ENCODE measurements around the gene TNFRSF14.

The TNFRSF14 gene

DNA sequence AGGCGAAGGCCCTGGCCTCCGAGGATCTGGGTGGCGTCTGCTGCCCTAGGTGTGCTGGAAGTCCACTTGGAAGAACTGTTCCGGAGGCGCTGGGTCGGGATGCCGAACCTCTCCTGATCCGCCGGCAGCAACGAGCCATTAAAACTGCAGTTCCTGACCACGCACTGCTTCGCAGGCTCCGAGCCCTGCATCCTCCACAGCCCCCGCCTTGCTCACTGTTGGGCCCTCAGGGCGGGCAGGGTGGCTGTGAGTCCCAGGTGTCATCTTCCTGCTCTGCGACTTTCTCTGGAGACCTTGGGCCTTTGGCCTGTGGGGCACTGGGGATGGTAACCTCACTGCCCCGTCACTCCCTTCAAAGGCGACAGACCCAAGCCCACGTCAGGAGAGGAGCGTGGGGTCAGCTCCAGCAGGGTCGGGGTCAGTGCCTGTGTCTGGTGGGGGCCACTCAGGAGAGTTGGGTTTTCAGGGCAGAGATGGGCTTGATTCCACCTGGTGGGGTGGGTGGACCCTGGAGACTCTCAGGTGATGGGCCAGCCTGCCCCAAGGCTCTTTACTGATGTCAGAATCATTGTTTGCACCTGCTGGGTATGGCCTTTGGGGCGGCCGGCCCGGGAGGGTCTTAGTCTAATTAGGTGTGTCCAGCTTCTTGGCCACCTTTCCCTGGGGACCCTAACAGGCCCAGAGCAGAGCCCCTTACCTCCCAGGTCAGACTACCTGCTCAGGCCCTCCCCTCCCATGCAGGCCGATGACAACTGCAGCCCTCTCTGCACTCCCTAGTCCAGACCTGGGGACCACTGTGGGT, 33.5 kb downstream of the TNFRSF14 start:
- no peak for DNase-seq

DNA sequence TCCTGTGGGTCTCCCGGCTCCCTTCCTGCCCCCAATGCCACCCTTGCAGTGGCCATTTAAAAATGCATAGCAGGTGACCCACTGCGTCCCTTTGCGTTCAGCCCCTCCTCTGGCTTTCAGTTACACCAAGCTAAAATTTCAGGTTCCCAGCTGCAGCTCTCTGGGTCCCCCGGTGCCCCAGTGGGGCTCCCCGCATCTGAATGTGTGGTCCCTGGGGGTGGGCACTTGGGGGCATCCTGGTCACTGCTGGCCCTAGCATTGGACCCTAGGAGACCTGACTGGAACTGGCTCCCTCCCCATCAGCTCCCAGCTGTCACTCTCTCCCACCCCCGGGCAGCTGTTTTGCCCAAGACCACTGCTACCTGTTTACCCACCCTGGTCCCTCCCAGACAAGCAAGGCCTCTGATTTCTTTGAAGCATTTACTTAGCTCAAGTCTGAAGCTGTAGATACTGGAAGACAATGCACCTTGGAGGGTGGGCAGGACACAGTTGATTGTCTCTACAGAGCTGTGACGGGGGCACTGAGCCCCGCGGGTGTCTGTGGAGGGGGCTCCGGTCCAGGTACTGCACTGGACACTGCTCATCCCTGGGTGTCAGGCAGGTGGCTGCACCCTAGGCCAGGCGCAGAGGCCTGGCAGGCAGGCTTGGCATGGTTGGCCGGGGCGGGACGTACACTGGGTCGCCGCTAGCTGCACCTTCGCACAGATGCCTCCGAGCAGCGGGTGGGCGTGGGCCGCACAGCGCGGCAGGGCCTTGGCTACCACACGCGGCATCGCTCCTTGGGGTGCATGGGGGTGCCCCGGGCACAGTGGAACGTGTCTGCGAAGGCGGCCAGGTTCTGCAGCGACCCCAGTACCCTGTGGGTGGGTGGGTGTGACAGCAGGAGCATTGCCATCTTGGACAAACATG, 34.3 kb downstream of the TNFRSF14 start:
- DNase-seq, result no peak

DNA sequence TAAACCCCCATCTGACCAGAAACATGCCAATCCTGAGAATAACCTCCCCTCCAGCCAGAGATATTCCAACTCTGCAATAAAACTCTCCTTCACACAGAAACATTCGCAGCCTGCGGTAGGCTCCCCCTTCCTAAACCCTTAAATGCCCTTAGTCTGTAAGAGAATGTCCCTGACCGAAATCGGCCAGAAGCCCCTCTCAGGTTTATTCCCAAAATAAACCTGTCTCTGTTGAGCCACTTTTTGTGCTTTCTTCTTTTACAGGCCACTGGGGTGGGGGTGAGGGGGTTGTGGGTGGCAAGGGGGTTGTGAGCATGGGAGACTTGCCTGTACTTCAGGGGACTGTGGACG, 35.0 kb downstream of the TNFRSF14 start:
- DNase-seq, result no peak

- no peak for DNase-seq
Observed at GRCh38 chr1:2591581-2592261, 35.5 kb downstream of the TNFRSF14 start.

DNA sequence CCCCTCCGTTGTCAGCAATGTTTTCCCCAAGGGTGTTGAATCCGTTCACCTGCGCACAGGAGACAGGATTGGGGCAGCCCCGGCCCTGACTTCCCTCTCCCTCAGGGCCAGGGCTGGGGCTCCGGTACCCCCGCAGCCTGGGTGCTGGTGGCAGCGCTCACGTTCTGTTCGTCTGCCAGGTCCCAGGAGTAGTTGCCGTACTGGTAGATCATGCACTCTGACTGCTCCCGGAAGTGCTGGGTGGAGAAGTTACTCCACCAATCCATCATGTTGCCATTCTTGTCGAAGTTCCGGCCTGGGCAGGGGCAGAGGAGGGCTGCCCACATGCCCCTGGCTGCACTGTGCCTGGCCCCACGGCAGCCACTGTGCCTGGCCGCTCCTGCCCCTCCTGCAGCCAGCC, 36.5 kb downstream of the TNFRSF14 start:
- no peak for DNase-seq

DNA sequence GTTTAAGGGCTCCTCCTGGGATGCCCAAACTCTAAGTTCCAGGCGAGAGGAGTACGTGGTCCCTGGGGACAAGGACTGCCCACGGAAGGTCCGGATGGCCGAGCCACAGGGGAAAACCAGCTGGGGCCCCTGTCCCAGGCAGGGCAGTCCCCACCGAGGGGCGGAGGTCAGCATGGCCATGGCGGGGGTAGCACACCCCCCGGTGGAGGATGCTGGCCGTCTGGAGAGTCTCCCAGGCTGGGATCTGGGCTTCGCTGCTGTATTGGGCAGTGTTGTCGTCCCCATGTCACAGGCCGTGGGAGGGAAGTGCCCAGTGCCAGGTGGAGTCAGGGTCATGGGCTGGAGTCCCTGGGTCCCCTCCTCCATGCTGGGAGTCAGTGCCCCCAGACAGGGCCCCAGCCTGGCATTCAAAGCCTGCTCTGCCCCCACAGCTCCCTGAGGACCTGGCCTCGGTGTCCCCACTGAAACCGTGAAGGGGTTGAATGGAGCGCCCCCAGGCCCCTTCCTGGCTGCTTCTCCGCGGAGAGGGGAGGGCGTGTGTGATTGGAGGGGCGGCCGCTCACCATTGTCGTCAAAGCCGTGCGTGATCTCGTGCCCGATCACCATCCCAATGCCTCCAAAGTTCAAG, 37.2 kb downstream of the TNFRSF14 start:
- no peak for DNase-seq

- no peak for DNase-seq
Observed at GRCh38 chr1:2594001-2594640, 38.0 kb downstream of the TNFRSF14 start.

DNA sequence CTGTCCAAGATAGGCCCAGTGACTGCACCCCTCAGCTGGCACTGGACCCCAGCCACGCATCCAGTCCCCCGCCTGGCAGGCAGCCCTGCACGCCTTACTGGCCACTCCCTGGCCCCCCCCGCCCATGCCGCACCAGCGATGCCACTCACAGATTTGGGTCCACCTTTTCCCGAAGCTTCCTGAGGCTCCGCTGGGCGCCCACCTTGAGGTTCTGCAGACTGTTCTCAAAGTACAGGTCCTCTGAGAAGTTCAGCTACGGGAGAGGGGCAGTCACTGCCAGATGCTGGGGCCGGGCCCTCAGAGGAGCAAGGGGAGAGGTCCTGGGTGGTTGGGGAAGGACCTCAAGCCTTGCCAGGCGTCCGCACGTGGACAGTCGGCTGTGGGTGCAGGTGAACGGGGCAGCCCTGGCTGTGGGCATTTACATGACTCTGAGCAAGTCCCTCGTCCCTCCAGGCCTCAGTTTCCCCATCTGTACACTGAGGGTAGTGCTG, 38.5 kb downstream of the TNFRSF14 start:
- no peak for DNase-seq

DNA sequence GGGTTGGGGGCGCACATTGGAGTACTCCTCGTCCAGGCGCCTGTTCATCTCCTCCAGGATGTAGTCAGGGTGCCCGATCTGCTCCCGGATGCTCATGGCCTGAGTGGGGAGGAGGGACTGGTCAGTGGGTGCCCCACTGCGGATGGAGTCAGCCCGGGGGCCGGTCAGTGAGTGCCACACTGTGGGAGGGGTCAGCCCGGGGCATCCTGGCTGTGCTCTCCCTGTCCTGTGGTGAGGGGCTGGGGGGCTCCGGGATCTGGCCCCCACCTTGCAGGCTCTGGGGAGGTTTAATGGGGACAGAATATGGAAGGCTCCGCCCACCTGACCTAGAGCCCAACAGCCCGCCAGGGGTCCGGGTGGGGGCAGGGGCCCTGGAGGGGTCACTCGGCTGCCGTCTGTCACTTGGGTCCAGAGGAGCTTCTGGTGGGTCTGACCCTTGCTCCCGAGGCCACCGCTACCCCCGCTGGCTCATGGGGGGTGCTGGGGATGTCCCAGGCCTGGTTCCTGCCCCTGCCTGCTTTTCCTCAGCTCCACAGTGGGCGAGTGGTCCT, 39.2 kb downstream of the TNFRSF14 start:
- no peak for DNase-seq

DNA sequence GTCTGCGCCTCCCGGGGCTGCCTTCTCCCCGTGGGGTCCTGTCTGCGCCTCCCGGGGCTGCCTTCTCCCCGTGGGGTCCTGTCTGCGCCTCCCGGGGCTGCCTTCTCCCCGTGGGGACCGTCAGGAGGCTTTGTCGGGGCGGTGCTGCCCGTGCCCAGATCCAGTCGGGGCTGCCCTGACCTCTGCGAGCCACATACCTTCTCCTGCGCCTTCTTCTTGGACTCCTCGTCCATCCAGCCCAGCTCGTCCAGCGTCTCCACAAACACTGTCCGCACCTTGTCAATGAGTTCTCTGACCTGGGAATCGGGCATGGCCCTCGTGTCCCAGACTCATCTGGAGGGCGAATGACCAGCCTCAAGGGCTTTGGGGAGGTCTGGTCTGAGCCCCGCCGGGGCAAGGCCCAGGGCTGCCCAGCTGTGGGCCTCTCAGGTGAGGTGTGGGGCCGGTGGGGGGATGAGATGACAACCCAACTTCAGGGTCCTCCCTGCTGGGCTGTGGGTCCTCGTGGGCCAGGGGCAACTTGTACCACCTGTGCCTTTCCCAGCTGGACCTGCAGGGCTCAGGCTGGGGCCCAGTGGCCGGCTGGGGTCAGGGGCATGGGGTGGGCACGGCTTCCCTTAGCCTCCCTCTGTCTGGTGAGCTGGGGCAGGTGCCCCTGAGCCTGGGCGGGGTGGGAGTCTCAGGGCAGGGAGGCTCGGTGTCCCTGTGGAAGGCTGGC, 39.8 kb downstream of the TNFRSF14 start:
- DNase-seq, result no peak

DNA sequence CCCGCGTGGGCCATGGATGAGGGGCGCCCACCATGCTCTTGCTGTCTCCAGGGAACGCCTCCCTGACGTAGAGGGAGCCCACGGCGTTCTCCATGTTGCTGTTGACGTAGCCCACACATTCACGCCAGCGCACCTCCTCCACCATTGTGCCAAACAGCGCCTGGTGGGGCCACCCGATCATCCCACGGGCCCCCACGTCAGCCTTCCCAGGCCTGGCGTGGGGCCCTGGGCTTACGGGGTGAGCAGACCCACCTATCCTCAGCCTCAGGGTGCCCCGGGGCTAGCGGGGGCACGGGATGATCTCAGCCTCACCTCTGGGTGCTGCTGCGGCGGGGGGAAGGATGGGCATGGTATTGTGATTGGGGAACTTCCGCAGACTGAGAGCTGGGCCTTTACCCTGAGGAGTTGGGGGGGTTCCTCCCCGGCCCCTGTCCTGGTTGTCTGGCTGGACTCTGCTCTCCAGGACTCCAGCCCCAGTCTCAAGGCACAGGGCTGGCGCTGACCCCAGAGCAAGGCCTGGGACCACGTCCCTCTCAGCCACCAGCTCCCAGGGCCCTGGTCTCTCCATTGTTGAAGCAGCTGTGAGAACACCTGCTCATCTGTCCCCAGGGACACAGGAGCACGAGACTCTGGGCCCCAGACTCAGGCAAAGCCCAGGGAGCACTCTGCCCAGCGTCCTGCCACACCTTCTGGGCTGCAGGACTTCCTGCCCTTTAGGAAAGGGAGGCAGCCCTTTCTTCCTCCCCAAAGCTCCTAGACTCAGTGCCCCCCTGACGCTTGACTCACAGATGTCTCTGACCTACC, 40.6 kb downstream of the TNFRSF14 start:
- no peak for DNase-seq

GRCh38 chr1:2597441-2598328, 41.5 kb downstream of the TNFRSF14 start:
- no peak for DNase-seq

DNA sequence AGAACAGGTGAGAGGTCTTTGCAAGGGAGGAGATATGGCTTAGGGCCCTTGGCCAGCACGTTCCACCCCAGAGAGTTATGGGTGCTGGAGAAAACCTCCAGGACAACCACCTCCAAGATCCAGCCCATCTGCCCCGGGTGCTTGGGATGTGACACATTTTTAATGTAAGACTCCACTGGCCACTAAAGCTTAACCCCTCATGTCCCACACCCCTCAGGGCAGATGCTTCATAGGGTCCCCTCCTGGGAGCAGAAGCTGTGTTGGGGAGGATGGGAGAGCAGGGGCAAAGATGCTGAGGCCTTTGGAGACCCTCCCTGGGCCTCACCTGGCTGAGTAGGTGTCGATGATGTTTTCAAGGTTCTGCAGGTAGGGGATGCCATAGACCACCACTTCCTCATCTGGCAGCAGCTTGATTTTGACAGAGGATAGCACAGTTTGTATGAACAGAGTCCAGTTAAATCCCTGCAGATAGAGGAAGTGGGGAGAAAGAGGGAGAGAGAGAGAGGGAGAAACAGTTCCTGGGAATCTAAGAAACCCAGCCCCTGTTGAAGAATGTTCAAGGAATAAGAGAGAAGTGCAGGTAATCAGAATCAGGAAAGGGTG, 42.3 kb downstream of the TNFRSF14 start:
- DNase-seq, result no peak

GRCh38 chr1:2601721-2602303, 45.6 kb downstream of the TNFRSF14 start:
- DNase-seq, result no peak

DNA sequence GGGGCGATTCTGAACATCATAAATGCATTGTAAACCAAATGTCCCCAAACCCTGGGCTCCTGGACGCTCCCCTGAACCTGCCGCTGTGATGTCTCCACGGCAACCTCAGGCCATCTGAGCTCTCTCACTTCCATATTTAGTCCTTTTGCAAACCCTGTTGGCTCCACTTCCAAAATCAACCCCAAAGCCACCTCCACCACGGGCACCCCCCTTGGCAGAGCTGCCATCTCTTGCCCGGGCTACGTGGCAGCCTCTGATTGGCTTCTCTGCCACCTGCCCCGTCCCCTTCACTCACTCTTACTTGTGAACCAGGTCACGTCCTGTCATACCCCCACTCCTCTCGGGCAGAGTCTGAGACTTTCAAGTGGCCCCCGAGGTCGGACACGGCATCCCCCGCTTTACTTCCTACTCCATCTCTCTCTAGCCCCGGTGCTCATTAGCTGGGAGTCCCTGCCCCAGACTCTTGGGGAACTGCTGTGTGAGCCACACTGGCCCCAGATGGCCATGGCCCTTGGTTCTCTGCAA, 46.2 kb downstream of the TNFRSF14 start:
- DNase-seq, result no peak

DNA sequence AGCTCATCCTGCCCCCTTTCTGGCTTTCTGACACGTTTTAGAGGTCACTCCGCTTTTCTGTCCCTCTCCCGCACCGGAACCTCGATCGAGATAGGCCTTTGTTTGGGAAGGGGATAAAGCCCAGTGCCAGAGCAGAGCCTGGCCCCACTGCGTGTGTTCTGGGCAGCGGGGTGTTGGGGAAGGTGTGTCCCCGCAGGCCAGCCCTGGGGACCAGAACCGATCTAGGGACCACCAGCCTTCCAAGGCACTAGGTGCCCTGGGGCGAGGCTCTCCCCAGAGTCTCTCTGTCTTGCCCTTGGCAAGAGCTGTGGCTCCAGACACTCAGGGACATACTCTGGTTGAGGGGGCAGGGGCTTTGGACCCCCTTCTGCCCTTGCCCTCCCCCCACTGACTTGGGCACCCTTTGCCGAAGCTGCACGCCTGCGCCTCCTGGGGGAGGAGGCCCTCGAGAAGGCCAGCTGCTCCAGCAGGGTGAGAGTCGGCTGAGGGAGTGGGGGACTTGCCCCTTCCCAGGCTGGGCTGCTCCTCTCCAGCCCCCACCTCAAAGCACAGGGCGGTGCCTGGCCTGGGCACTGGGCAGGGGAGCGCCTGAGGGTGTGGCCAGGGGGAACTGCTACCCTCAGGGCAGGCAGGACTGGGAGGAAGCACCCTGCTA, 46.8 kb downstream of the TNFRSF14 start:
- no peak for DNase-seq

- DNase-seq, result no peak
Observed at GRCh38 chr1:2603521-2604155, 47.5 kb downstream of the TNFRSF14 start.

Measured in fibroblast of skin of abdomen (primary cell).